Lower leg skin (tissue), 3 donors: Measurements from ENCODE around the gene LZTR1.

Experiments used
- CTCF ChIP-seq, 3 donors: fragments of 450-650 bp; IDR thresholded peaks; one replicate each; pipeline ENCODE4 v1.5.1; 2016; ENCODE audit warnings: antibody characterized with exemption in 3 of 3, mild to moderate bottlenecking in 3 of 3, moderate library complexity in 2 of 3
- POLR2A ChIP-seq, 2 donors: fragments of 450-650 bp; IDR thresholded peaks; one replicate each; pipeline ENCODE4 v1.6.1; 2016 to 2017; ENCODE audit warnings: antibody characterized with exemption in 2 of 2, mild to moderate bottlenecking in 1 of 2, moderate library complexity in 1 of 2

GRCh38 chr22:21009638-21010425, 27.7 kb downstream of the LZTR1 start:
- TF ChIP-seq CTCF (IDR thresholded peaks at IDR 0.05) (no peak), POLR2A (IDR thresholded peaks at IDR 0.05) (no peak)
